Fibroblast of pulmonary artery (primary cell): ENCODE measurements around the gene MSI2.

ENCODE experiments used
- DNase-seq: peaks from one replicate; pipeline ENCODE4 v3.0.0-alpha.2; 2010; ENCODE audit warnings: low read depth
- H3K4me3 ChIP-seq: replicated peaks from 2 replicates; pipeline ENCODE4 v1.5.1; 2011; ENCODE audit warnings: low read depth, mild to moderate bottlenecking, control low read depth, low read length, moderate library complexity
- CTCF ChIP-seq: IDR thresholded peaks from 2 replicates; pipeline ENCODE4 v1.5.1; 2011; ENCODE audit warnings: mild to moderate bottlenecking, control low read depth, low read length, inconsistent platforms; ENCODE audit errors: missing control alignments

MSI2 gene

GRCh38 chr17:57572600-57572999 is 316.3 kb downstream of the MSI2 start:
- TF ChIP-seq CTCF, result no peak
- no peak overlapping the region for H3K4me3 ChIP-seq
- DNase-seq, result no peak

GRCh38 chr17:57574040-57574513 is 317.8 kb downstream of the MSI2 start:
- H3K4me3 ChIP-seq, result no peak overlapping the region
- DNase-seq, result peak; percentile 85
- no peak for TF ChIP-seq CTCF

- H3K4me3 ChIP-seq, result no peak overlapping the region
- TF ChIP-seq CTCF, result no peak
- no peak for DNase-seq
Measured at GRCh38 chr17:57576744-57577143, 320.4 kb downstream of the MSI2 start.

- TF ChIP-seq CTCF, result no peak
- H3K4me3 ChIP-seq, result peak overlapping the region; percentile 41
- DNase-seq, result peak; percentile 92
Measured at GRCh38 chr17:57577751-57578607, 321.7 kb downstream of the MSI2 start.

GRCh38 chr17:57578608-57579225 is 322.4 kb downstream of the MSI2 start:
- DNase-seq, result peak; percentile 59
- TF ChIP-seq CTCF, result no peak

GRCh38 chr17:57579245-57579644 is 322.9 kb downstream of the MSI2 start:
- DNase-seq, result no peak
- no peak overlapping the region for H3K4me3 ChIP-seq
- no peak for TF ChIP-seq CTCF

More at GRCh38 chr17:57578608-57579225, 322.4 kb downstream of the MSI2 start:
- H3K4me3 ChIP-seq, result peak overlapping the region; percentile 41
